COLO668 (cell line): ENCODE data around the gene CAMK1D.
"Not testable (repeated sequence)": the region's sequence is repeated elsewhere in the genome, so short reads cannot be mapped to it uniquely, and the experiment has no call there.

ENCODE experiments used
- DNase-seq: peaks from one replicate; lab custom pipeline; 2025; ENCODE audit not compliant: unreplicated experiment; lab: John Stamatoyannopoulos, UW

CAMK1D gene

GRCh38 chr10:12489806-12490205 lies 140.5 kb downstream of the CAMK1D start:
- no peak for DNase-seq

- DNase-seq = no peak
Measured at GRCh38 chr10:12490963-12491362, 141.6 kb downstream of the CAMK1D start.

- no peak for DNase-seq
Measured at GRCh38 chr10:12491491-12491890, 142.1 kb downstream of the CAMK1D start.

GRCh38 chr10:12492016-12492415 lies 142.7 kb downstream of the CAMK1D start:
- DNase-seq = no peak

- not testable (repeated sequence) for DNase-seq
Measured at GRCh38 chr10:12497046-12497445, 147.7 kb downstream of the CAMK1D start.

- no peak for DNase-seq
Measured at GRCh38 chr10:12499076-12499986, 150.0 kb downstream of the CAMK1D start.

GRCh38 chr10:12500381-12501303 lies 151.3 kb downstream of the CAMK1D start:
- peak; percentile 39 for DNase-seq

- peak; percentile 13 for DNase-seq
Measured at GRCh38 chr10:12501324-12501723, 152.0 kb downstream of the CAMK1D start.

- DNase-seq = no peak
Measured at GRCh38 chr10:12501841-12502525, 152.6 kb downstream of the CAMK1D start.

GRCh38 chr10:12502526-12503274 lies 153.4 kb downstream of the CAMK1D start:
- DNase-seq = no peak

GRCh38 chr10:12503311-12503710 lies 154.0 kb downstream of the CAMK1D start:
- peak; percentile 23 for DNase-seq

- DNase-seq = no peak
Measured at GRCh38 chr10:12504176-12504575, 154.8 kb downstream of the CAMK1D start.

GRCh38 chr10:12504628-12505027 lies 155.3 kb downstream of the CAMK1D start:
- DNase-seq = no peak

- no peak for DNase-seq
Measured at GRCh38 chr10:12505683-12506082, 156.3 kb downstream of the CAMK1D start.

- no peak for DNase-seq
Measured at GRCh38 chr10:12507165-12507850, 158.0 kb downstream of the CAMK1D start.

GRCh38 chr10:12508165-12508564 lies 158.8 kb downstream of the CAMK1D start:
- DNase-seq = no peak

- no peak for DNase-seq
Measured at GRCh38 chr10:12509016-12509793, 159.9 kb downstream of the CAMK1D start.

GRCh38 chr10:12509794-12510100 lies 160.4 kb downstream of the CAMK1D start:
- no peak for DNase-seq

- no peak for DNase-seq
Measured at GRCh38 chr10:12510501-12510941, 161.2 kb downstream of the CAMK1D start.
